ENCODE data around the gene B4GAT1. TPM values are rescaled to one million over a fixed set of nuclear protein-coding genes. Genes with fewer than 3 reads are reported as not detected.
A peak's percentile ranks its signal among the peaks of the same experiment; 100 is the strongest.

The B4GAT1 gene
- total and polyA plus RNA-seq, 2 of the 13 experiments (the other 11 are each of a cell fraction or from before 2014, with no cell fraction given) = 40.4 to 109 TPM

DNA sequence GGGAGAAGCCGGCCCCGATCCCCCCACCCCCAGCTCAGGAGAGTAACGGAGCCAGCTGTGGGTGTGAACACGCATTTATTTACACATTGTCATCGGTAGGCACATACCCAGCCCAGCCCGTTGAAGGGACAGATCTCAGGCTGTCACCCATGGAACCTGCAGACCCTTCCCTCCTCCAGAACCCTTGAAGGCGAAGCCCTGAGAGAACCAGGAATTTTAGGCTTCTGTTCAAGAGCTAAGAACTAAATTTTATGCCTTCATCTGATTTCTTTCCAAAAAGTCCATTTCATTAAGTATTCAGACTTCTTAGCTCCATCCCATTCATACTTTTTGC is 2.1 kb downstream of the B4GAT1 start:
- in situ Hi-C loops (cut with HindIII; ENCODE audit: extremely low pct_ligation_motif_present, low pct_unique_long_range_greater_than_20kb) (no loop called here), intact Hi-C loops (cut with micrococcal nuclease; ENCODE audit: unreplicated experiment) (no loop called here)
- TF ChIP-seq CREB1 (IDR thresholded peaks at IDR 0.05) (no peak), CREB1 (CRISPR knock-in tag; IDR thresholded peaks at IDR 0.05) (0 out of 2 replicates have a peak, but pooled peaks have one; percentile 60), ZBTB38 (CRISPR knock-in tag; IDR thresholded peaks at IDR 0.05) (0 out of 2 replicates have a peak, but pooled peaks have one; percentile 7), KLF16 (CRISPR knock-in tag; IDR thresholded peaks at IDR 0.05) (peak in 1 of 2 experiments; percentile 6; a peak in 1 of 4 replicates), EED (CRISPR knock-in tag; IDR thresholded peaks at IDR 0.05) (no peak), CHD2 (IDR thresholded peaks at IDR 0.05; ENCODE audit: low read depth, low read length) (no peak), LCORL (IDR thresholded peaks at IDR 0.05) (no peak), LCORL (CRISPR knock-in tag; IDR thresholded peaks at IDR 0.05) (0 out of 2 replicates have a peak, but pooled peaks have one; percentile 13), NCOR1 (IDR thresholded peaks at IDR 0.05; ENCODE audit: borderline replicate concordance, low read length) (peak; percentile 12; the same call in 1 of the 2 replicates)
- TF ChIP-seq, protein P1, sequence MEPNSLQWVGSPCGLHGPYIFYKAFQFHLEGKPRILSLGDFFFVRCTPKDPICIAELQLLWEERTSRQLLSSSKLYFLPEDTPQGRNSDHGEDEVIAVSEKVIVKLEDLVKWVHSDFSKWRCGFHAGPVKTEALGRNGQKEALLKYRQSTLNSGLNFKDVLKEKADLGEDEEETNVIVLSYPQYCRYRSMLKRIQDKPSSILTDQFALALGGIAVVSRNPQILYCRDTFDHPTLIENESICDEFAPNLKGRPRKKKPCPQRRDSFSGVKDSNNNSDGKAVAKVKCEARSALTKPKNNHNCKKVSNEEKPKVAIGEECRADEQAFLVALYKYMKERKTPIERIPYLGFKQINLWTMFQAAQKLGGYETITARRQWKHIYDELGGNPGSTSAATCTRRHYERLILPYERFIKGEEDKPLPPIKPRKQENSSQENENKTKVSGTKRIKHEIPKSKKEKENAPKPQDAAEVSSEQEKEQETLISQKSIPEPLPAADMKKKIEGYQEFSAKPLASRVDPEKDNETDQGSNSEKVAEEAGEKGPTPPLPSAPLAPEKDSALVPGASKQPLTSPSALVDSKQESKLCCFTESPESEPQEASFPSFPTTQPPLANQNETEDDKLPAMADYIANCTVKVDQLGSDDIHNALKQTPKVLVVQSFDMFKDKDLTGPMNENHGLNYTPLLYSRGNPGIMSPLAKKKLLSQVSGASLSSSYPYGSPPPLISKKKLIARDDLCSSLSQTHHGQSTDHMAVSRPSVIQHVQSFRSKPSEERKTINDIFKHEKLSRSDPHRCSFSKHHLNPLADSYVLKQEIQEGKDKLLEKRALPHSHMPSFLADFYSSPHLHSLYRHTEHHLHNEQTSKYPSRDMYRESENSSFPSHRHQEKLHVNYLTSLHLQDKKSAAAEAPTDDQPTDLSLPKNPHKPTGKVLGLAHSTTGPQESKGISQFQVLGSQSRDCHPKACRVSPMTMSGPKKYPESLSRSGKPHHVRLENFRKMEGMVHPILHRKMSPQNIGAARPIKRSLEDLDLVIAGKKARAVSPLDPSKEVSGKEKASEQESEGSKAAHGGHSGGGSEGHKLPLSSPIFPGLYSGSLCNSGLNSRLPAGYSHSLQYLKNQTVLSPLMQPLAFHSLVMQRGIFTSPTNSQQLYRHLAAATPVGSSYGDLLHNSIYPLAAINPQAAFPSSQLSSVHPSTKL (CRISPR knock-in tag; IDR thresholded peaks at IDR 0.05) = no peak
- TF ChIP-seq, protein P2, sequence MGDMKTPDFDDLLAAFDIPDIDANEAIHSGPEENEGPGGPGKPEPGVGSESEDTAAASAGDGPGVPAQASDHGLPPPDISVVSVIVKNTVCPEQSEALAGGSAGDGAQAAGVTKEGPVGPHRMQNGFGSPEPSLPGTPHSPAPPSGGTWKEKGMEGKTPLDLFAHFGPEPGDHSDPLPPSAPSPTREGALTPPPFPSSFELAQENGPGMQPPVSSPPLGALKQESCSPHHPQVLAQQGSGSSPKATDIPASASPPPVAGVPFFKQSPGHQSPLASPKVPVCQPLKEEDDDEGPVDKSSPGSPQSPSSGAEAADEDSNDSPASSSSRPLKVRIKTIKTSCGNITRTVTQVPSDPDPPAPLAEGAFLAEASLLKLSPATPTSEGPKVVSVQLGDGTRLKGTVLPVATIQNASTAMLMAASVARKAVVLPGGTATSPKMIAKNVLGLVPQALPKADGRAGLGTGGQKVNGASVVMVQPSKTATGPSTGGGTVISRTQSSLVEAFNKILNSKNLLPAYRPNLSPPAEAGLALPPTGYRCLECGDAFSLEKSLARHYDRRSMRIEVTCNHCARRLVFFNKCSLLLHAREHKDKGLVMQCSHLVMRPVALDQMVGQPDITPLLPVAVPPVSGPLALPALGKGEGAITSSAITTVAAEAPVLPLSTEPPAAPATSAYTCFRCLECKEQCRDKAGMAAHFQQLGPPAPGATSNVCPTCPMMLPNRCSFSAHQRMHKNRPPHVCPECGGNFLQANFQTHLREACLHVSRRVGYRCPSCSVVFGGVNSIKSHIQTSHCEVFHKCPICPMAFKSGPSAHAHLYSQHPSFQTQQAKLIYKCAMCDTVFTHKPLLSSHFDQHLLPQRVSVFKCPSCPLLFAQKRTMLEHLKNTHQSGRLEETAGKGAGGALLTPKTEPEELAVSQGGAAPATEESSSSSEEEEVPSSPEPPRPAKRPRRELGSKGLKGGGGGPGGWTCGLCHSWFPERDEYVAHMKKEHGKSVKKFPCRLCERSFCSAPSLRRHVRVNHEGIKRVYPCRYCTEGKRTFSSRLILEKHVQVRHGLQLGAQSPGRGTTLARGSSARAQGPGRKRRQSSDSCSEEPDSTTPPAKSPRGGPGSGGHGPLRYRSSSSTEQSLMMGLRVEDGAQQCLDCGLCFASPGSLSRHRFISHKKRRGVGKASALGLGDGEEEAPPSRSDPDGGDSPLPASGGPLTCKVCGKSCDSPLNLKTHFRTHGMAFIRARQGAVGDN (CRISPR knock-in tag; IDR thresholded peaks at IDR 0.05) = peak; percentile 57; the same call in 1 of the 2 replicates
- BruUV-seq (replicated peaks) = no TSS peak
- ChIA-PET CTCF (ENCODE audit: low intra/inter-chr PET ratio, low total read pairs) (no interaction called here), POLR2A (interaction anchor here (0.9 to 2.1 kb wide), 3 partner anchors 9 to 121 kb away, joined by 3 to 8 read pairs (median 4); partner anchors contain the start of gene RIN1)
- Histone ChIP-seq H2AFZ (ENCODE audit: low read length) (no peak overlapping the region), H3K27me3 (ENCODE audit: control insufficient read depth in 1 of 2, insufficient read depth in 2 of 2, low read length in 2 of 2) (no peaks in the 10 kb centered on the region; a peak in 1 of 5 replicates), H3K4me1 (ENCODE audit: insufficient read depth, low read length) (peaks cover 55% of the 10 kb centered on the region), H3K9ac (ENCODE audit: insufficient read depth, low read depth, low read length) (peak overlapping the region; percentile 94), H4K20me1 (ENCODE audit: insufficient read depth, low read length) (no peaks in the 10 kb centered on the region), H3K36me3 (replicated peaks in 1 of 2; ENCODE audit: control insufficient read depth in 1 of 2, insufficient read depth in 2 of 2, low read length in 2 of 2) (peaks cover 14 to 18% of the 10 kb centered on the region in 2 experiments; a peak in 4 of 5 replicates), H3K4me2 (ENCODE audit: low read depth, low read length) (peak overlapping the region; percentile 95), H3K4me3 (replicated peaks in 1 of 3; ENCODE audit: insufficient read depth in 1 of 3, low read depth in 2 of 3, low read length in 3 of 3) (peak overlapping the region; percentile 62 to 93 (median 90)), H3K9me3 (ENCODE audit: low read length) (no peaks in the 10 kb centered on the region), H3K79me2 (ENCODE audit: insufficient read depth, low read length) (peaks cover 42% of the 10 kb centered on the region), H3K27ac (ENCODE audit: extremely low read length, insufficient read depth, low read length) (peak overlapping the region; percentile 86)
- FAIRE-seq (no peak), ATAC-seq (peak; percentile 11), DNase-seq (ENCODE audit: low spot score) (no peak)
- 5% methylated on average over 5 of the region's 7 CpGs for WGBS (ENCODE audit: low lambda C conversion rate)
